HG02588 (cell line): ENCODE results near the gene LPP.
A peak's percentile ranks its signal among the peaks of the same experiment; 100 is the strongest.

Experiments
- ATAC-seq: cut with Tn5 transposase; IDR thresholded peaks from one replicate; pipeline ENCODE4 v1.9.1; 2021; ENCODE audit warnings: mild to moderate bottlenecking, moderate library complexity; ENCODE audit not compliant: unreplicated experiment

Gene LPP

DNA sequence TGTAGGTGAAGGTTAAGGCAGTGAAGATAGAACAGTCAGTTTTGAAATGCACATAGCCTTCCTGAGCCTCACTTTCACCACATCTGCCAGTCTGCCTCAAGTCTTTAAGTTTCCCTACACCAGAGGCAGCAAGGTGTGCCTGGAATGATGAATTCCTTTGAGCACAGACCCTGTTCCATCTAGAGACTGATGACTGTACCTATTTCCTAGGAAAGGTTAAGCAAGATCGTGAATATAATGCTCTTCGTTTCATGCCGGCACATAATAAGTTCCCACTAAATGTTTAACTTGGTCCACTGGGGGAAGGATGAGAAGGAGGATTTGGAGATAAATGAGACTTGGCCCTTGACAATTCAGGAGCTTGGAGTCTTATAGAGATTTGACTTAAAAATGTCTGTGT is 141.9 kb downstream of the LPP start:
- ATAC-seq: no peak

DNA sequence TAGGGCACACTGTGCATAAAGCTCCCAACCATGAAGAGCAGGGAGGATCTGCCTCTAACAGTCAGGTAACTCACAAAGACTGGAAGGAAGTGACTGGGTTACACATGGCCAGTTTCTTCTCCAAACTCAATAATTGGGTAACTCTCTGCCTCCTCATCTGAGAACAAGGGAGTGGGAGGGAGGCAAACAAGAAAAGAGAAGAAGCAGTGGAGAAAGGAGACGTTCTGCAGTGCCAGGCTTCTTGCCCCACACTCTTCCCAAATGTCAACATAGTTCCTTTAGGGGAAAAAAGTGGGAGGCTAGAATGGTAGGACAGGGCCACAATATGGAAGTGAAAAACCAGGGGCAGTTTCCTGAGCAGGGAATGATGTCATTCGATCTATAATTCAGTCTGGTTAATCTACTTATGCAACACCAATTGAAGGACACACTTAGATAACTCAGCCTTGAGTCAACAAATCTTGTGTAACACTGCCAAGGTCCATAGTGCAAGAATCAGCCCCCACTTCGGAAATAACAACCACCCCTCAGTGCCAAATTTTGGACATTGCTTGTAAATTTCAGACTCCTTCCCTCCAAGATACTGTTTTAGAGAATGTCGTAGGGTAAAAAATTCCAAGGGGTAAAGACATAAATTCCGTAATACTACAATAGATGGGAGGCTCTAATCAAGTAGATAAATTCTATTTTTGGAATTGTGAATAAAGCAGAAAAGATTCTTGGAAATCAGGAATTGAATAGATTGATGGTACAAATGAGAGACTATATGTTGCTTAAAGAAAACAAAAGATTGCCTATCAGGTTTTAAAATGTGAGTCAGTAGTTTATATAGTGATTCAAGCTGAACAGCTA is 143.0 kb downstream of the LPP start:
- no peak for ATAC-seq

DNA sequence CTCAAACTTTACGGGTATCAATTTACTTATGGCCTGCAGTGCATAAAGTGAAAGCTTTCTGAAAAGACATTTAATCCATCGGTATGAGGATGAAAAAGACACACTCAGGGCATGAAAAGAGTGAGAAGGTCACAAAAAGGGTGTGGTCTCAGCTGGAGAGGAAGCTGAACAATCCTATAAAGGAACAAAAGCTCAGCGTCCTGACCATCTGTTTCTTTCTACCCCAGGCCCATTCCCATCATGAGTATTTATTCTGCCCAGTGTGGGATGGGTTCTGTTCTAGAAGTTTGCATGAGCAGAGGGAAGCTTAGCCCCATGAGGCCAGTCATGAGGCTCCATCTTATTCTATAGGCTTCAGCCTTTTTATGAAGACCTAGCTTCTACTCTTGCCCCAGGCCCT is 144.6 kb downstream of the LPP start:
- no peak for ATAC-seq

DNA sequence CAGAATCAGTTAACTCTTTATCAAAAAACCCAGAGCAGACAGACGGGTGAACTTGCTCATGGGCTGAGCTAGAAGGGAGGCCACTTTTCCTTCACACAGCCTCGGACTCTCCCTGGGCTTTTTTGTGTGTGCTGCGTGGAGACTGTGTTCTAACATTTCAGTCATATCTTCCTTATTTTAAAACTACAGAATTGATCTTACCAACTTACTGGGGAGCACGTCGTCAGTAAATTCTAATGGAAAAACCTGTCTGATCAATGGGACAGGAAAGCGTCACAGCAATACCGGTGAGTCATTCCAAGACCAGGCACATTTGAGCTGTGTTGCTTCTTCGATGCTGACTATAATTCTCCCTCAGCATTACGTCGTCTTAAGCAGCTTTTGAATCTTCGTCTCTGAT is 145.1 kb downstream of the LPP start:
- peak; percentile 63 for ATAC-seq

DNA sequence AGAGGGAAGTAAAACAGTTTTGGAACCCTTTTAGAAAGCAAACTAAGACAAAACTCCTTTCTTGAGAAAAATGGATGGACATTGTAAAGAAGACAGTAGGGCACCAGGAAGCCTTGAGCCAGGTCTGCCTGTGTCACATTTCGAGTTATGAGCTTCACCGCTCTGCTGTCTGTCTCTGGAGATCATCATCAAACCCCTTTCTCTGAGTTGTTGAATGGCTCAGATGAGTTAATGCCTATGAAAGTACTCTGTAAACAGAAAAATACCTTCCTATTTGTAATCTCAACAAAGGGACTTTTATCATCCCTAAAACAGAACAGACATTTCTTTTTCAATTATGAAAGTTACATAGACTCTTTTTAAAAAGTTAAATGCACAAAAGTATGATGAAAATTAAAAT is 145.8 kb downstream of the LPP start:
- no peak for ATAC-seq

DNA sequence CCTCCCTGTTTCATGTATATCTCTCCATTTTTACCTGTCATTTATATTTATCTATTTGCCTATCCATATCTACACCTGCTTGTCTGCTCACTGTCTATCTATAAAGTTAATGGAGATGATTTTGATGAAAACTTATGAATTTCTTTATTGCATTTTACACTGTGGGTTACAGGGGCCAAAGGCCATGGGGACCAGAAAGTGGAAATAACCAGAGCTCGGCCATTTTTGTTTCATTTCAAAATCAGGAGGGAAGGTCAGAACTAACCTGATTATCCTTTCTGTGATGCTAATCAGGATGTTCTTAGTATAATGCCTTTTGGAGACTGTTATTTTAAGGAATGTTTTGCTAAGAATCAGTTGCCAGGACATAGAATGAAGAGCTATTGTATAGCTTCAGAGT is 147.2 kb downstream of the LPP start:
- ATAC-seq: no peak

- ATAC-seq: no peak
Measured at GRCh38 chr3:188303286-188303799, 149.4 kb downstream of the LPP start.

DNA sequence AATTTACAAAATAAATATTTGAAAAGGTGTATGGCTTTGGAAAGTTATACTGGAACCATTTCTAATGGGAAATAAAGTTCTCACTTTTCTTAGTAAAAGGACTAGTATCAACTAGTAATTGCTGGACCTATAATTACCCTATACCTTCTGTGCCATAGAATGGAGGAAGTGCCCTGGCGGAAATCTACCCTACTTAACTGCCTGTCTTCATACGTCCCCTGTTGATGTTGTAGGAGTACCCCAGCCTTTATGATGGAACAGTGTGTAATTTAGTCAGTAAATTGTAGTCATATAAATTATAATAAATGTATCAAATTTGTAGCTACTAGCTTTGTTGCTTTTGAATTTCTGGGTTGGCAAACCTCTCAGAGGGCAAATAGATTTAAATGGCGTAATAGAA is 149.9 kb downstream of the LPP start:
- no peak for ATAC-seq

DNA sequence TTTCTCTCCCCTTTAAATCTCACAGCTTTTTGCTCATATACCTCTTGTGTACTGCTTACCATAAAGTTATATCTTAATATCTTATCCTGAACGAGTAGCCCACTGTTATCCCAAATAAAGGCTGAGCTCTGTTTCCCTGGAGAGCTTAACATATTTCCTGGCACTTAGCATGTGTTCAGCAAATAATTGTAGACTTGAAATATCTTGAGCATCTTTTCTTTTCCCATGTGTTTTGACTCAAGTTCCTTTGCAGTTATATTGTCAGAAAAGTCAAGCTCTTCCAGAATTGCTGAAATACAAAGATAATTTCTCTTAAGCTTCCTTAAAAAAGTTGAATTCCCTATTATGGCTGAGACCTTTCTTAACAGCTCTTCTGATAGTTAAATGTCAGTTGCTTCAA is 150.5 kb downstream of the LPP start:
- ATAC-seq: no peak

DNA sequence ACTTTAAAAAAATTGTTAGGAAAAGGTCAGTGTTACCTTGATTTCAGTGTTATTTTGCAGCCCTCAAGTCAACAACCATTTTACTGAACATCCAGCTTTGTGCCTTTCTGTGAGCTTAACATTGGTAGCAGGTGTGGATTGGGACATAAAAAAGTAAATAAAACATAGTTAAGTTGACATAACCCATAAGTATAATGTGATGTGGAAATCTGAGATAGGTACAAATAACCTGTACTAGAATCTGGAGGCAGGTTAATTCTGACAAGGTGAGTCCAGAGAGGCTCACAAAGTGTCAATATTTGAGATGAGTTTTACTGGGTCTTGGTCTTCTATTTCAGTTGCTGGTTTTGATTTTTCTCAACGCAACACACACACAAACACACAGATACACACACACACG is 151.3 kb downstream of the LPP start:
- no peak for ATAC-seq

DNA sequence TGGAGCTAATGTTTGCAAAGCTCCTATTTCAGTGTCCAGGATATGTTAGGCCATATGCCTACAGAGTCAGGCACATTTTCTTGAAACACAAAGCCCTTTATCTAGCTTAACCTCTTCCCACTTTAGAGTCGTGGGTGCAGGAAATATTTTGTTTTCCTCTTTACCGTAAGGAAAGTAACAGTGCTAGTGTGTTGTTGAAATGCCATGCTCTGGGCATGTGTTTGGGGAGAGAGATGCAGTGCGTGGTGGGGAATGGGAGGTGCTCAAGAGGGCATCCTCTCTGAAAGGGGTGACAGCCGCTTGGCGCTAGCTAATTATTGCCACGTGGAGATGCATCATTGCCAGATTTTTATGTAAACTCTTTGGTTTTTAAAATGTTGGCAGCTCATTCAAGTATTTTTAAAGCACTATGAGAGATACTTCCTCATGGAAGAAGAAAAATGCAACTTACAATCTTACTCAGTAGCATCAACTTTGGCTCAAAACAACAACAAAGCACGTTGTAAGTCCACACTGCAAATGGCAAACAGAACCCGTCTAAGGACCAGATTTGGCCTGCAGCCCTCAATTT is 152.6 kb downstream of the LPP start:
- no peak for ATAC-seq

- peak; percentile 97 for ATAC-seq
Measured at GRCh38 chr3:188309437-188310269, 155.7 kb downstream of the LPP start.

DNA sequence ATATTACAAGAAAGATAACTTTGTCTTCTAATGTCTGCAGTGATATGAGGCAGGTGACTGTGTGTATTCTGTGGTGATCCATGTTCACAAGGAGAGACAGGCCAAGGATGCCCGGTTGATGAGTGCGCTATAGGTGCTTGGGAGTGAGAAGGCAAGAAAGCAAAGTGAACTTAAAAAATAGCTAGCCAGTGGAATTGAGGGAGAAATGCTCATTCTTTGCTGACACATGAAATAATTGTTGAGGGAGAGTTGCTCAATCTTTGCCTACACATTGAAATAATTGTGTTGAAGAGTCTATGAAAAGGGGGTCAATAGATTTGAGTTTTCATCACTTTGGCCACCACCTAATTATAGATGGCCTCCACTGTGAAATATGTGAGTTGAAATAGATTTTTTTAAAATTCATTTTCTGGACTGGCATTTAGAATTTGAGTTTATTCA is 156.3 kb downstream of the LPP start:
- ATAC-seq: no peak

GRCh38 chr3:188315553-188315952 is 161.6 kb downstream of the LPP start:
- ATAC-seq: no peak

- ATAC-seq: no peak
Measured at GRCh38 chr3:188316021-188316722, 162.2 kb downstream of the LPP start.

- ATAC-seq: no peak
Measured at GRCh38 chr3:188316723-188317070, 162.7 kb downstream of the LPP start.

DNA sequence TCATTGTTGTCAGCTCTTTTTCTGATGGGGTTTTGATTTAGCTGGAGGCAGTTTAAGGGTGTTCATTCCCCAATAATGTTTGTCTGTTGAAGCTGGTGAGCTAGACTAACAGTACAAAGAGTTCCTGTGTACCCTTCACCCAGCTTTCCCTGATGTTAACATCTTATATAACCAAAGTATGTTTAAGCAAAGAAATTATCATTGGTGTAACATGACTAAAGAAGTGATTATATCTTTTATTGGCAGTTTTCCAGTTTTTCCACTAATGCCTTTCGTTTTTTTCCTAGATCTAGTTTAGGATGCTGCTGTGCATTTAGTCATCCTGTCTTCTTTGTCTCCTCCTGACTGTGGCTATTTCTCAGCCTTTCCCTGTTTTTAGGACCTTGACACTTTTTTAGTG is 165.6 kb downstream of the LPP start:
- no peak for ATAC-seq

- no peak for ATAC-seq
Measured at GRCh38 chr3:188320757-188321156, 166.8 kb downstream of the LPP start.

DNA sequence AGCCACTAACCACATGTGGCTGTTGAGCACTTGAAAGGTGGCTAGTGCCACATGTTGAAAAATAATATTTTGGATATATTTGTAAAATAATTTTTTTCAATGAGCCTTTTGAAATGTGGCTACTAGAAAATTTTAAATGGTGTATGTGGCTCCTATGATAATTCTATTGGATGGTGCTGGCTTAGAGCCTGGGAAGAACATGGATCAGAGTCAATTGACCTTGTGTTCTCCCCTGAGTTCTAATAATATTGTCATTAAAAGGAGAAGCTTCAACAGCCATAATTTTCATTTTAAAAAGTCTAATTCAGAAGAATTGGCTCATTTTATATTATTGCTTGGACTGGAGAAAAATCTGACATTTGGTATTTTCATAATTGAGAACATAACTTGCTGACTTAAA is 167.3 kb downstream of the LPP start:
- no peak for ATAC-seq

DNA sequence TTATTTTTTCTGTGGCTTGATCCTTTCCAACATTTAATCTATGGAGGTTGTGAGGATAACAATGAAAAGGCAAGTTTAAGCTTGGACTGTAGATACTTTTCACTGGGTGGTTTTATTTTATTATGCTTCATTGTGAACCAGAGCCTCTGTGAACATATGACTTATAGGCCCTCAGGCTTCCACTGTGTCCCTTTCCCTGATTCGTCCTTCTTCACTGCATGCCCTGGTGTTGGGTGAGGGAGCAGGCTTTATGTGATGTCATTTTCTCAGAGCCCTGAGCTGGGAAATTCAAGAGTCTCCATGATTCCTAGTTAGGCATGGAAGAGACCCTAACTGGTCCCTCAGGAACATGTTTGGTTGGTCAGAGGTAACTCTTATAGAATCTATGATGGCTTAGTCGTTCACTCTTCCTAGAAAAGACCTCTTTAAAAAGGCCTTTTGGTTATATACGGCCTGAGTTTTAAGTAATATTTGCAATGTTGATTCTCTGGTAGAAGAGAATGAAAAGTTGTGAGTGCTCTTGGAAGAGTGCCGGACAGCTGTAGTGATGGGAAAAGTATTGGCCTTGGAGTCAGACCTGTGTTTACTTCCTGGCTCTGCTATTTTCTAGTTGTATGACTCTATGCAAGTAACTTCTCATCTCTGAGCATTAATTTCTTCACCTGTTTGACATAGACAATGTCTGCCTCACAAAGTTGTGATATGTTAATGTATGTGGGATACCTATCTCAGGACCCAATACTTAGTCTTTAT is 168.4 kb downstream of the LPP start:
- no peak for ATAC-seq
